Kidney (tissue), 14 donors: Measurements from ENCODE around the gene PCDH19. TPM values are rescaled to one million over a fixed set of nuclear protein-coding genes. Genes with fewer than 3 reads are reported as not detected.

Source experiments
- DNase-seq, 5 donors: peaks; one replicate each; pipeline ENCODE4 v3.0.0-alpha.2; 2013 to 2020
- FAIRE-seq: peaks from 2 replicates; lab custom pipeline; 2012; peaks lifted over from hg19 to GRCh38; lab: Jason Lieb, UNC
- H3K27ac ChIP-seq, 2 donors: one replicate each; pipeline ENCODE4 v1.7.0; 2013; ENCODE audit warnings: low read depth in 2 of 2, low read length in 2 of 2, inconsistent platforms in 1 of 2
- H3K27me3 ChIP-seq: one replicate; pipeline ENCODE4 v1.7.1; 2013; ENCODE audit warnings: low read length, inconsistent platforms; ENCODE audit not compliant: control insufficient read depth, insufficient read depth
- H3K36me3 ChIP-seq, 3 donors: one replicate each; pipeline versions ENCODE4 v1.7.0 to v1.7.1; 2013; ENCODE audit warnings: low read length in 3 of 3, control low read depth in 1 of 3, inconsistent platforms in 1 of 3; ENCODE audit not compliant: insufficient read depth in 3 of 3, control insufficient read depth in 2 of 3
- H3K4me1 ChIP-seq, 3 donors: one replicate each; pipeline versions ENCODE4 v1.7.0 to v1.7.1; 2013; ENCODE audit warnings: low read length in 3 of 3, inconsistent platforms in 1 of 3, low read depth in 1 of 3; ENCODE audit not compliant: control insufficient read depth in 2 of 3, insufficient read depth in 2 of 3
- H3K4me3 ChIP-seq, 3 donors: one replicate each; pipeline versions ENCODE4 v1.7.0 to v1.8.1; 2013; ENCODE audit warnings: low read length in 3 of 3, control low read depth in 1 of 3, inconsistent platforms in 1 of 3
- H3K9ac ChIP-seq, 3 donors: one replicate each; pipeline versions ENCODE4 v1.7.0 to v1.7.1; 2013; ENCODE audit warnings: low read length in 3 of 3, control low read depth in 1 of 3, inconsistent platforms in 1 of 3
- H3K9me3 ChIP-seq, 3 donors: one replicate each; pipeline versions ENCODE4 v1.7.0 to v1.7.1; 2013; ENCODE audit warnings: low read length in 3 of 3, control low read depth in 1 of 3, inconsistent platforms in 1 of 3; ENCODE audit not compliant: control insufficient read depth in 2 of 3, insufficient read depth in 1 of 3
- CTCF ChIP-seq: IDR thresholded peaks from 3 replicates; pipeline ENCODE4 v1.5.1; 2012; ENCODE audit warnings: mild to moderate bottlenecking, moderate library complexity, borderline replicate concordance; ENCODE audit not compliant: insufficient read depth; ENCODE audit errors: extremely low read depth
- intact Hi-C: fragments of 100-400 bp; cut with DNase I; formaldehyde crosslinking; loops from one replicate; pipeline ENCODE4 v1.11.1; 2022
- polyA plus RNA-seq: library from polyadenylated mRNA; stranded (reverse); fragments of 350-450 nt; fragmentation: Illumina TruSeq; extraction: RNeasy Lipid Tissue Mini Kit (QIAGEN cat#74804); gene quantifications from one replicate; pipeline ENCODE4 v1.2.3, GENCODE V29; 2014; ENCODE audit warnings: low read depth, low replicate concordance; ENCODE audit not compliant: insufficient read depth
- total RNA-seq: library from RNA; stranded (reverse); fragmentation: NEBNext Ultra II Directional; extraction: Animal tissue kit (Norgen Biotek cat#: 25700); gene quantifications from one replicate; pipeline ENCODE4 v1.2.1, GENCODE V29; 2021
- donor health status: control.
- donor health status: control.
- donor health status: control.
- donor health status: control.
- donor health status: control.
- donor health status: DM: yes; HTN: yes; CAD: no.
- donor health status: Normal renal cell carcinoma (clear cell type).

Gene PCDH19
- total and polyA plus RNA-seq, 2 donors from 2014 or later: 0.66 to 0.75 TPM

- peak; percentile 19 for TF ChIP-seq CTCF
- Histone ChIP-seq H3K9ac (no peak overlapping the region), H3K4me1 (no peaks in the 10 kb centered on the region), H3K27ac (no peak overlapping the region), H3K36me3 (no peaks in the 10 kb centered on the region), H3K27me3 (no peaks in the 10 kb centered on the region), H3K9me3 (no peaks in the 10 kb centered on the region), H3K4me3 (no peak overlapping the region)
- peak; percentile 29 for FAIRE-seq
- peak in 2 of 5 donors; percentile 17 to 19 for DNase-seq
- intact Hi-C loops: no loop called here
Observed at GRCh38 chrX:100424012-100424411, 13.9 kb upstream of the PCDH19 start.

DNA sequence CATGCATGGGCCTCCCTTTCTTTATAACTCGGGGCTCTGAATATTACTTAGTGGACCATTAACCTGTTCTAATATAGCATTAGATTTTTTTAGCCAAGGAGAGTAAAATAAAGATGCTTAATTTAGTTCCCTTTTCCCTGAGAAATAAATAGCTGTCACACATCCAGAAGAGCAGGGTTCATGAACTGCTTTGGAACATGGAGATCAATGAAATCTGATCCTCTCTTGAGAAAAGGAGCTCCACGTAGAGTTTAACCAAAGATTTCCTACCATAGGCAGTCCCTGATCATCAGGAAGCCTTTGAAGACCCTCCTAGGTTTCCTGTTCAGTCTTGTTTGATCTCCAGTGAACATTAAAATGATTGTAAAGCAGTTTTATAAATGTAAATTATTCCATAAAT lies 8.5 kb upstream of the PCDH19 start:
- intact Hi-C loops: no loop called here
- no peak for TF ChIP-seq CTCF
- no peak overlapping the region for H3K27ac ChIP-seq
- H3K36me3 ChIP-seq: no peaks in the 10 kb centered on the region
- no peaks in the 10 kb centered on the region for H3K4me1 ChIP-seq
- H3K4me3 ChIP-seq: no peak overlapping the region
- DNase-seq: no peak
- peaks cover 2% of the 10 kb centered on the region for H3K27me3 ChIP-seq
- H3K9ac ChIP-seq: no peak overlapping the region
- no peaks in the 10 kb centered on the region for H3K9me3 ChIP-seq
- FAIRE-seq: no peak

GRCh38 chrX:100417681-100418080 lies 7.6 kb upstream of the PCDH19 start:
- FAIRE-seq (no peak), DNase-seq (peak in 2 of 5 donors; percentile 16 to 37)
- TF ChIP-seq CTCF: no peak
- intact Hi-C loops: no loop called here
- H3K36me3 ChIP-seq: no peaks in the 10 kb centered on the region
- no peak overlapping the region for H3K4me3 ChIP-seq
- H3K4me1 ChIP-seq: no peaks in the 10 kb centered on the region
- no peak overlapping the region for H3K9ac ChIP-seq
- no peaks in the 10 kb centered on the region for H3K9me3 ChIP-seq
- H3K27ac ChIP-seq: no peak overlapping the region
- peaks cover 4% of the 10 kb centered on the region for H3K27me3 ChIP-seq

DNA sequence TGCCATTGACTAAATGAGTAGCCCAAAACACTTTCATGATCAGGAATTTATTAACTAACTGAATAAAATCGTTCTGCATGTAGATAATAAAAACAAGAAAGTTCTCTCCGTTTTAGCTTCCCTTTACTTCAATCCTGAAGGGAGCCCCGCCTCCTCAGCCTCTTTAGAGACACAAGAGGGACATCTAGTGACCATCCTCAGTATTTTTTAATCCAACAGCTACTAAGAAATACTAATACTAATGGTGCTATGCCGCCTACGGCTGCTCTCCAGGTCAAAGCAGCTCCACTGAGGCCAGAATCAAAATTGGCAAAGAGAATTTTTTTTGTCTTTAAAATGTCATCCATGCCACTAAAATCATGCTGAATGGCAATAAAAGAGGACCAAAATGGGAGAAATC lies 3.2 kb upstream of the PCDH19 start:
- Histone ChIP-seq H3K27me3 (peaks cover 11% of the 10 kb centered on the region), H3K4me3 (no peak overlapping the region), H3K36me3 (no peaks in the 10 kb centered on the region), H3K4me1 (peaks cover 0 to 3% (median 0%) of the 10 kb centered on the region in 3 donors), H3K9ac (no peak overlapping the region), H3K27ac (no peak overlapping the region), H3K9me3 (no peaks in the 10 kb centered on the region)
- TF ChIP-seq CTCF: peak; percentile 37
- FAIRE-seq (peak; percentile 82), DNase-seq (peak in 3 of 5 donors; percentile 49 to 82 (median 74))
- intact Hi-C loops: no loop called here
